PC-3 (cell line): Measurements from ENCODE around the gene MET. TPM values are rescaled to one million over a fixed set of nuclear protein-coding genes. Genes with fewer than 3 reads are reported as not detected.

Experiments used
- ATAC-seq: fragments of 200-7000 bp; cut with Tn5 transposase; 2 replicates; pipeline ENCODE4 v1.9.1; 2020; ENCODE audit warnings: mild to moderate bottlenecking, moderate library complexity
- BruUV-seq: library from RNA; stranded (reverse); fragments of 400-500 nt; replicated peaks from 2 replicates; lab custom pipeline; 2021; lab: Mats Ljungman, UMichigan
- CTCF ChIA-PET: fragments of 300-600 bp; sonication (Branson Sonifier 250); formaldehyde crosslinking; loops from one replicate; lab custom pipeline; 2022; ENCODE audit warnings: antibody characterized with exemption; lab: Charles Lee
- POLR2A ChIA-PET: fragments of 300-600 bp; sonication (Branson Sonifier 250); formaldehyde crosslinking; loops from one replicate; lab custom pipeline; 2022; ENCODE audit warnings: antibody characterized with exemption; ENCODE audit not compliant: unreplicated experiment; lab: Charles Lee
- DNase-seq: peaks from one replicate; pipeline ENCODE4 v3.0.0-alpha.2; 2015
- H2AFZ ChIP-seq: fragments of 300-600 bp; sonication (generic); 2 replicates; pipeline ENCODE4 v1.6.0; 2016; ENCODE audit warnings: antibody characterized with exemption, low read length
- H3F3A ChIP-seq: fragments of 300-600 bp; sonication (generic); one replicate; pipeline ENCODE4 v1.6.0; 2017; ENCODE audit warnings: antibody characterized with exemption, low read length, control low read depth, mild to moderate bottlenecking; ENCODE audit not compliant: unreplicated experiment
- H3K27ac ChIP-seq: fragments of 300-600 bp; sonication (generic); 2 replicates; pipeline ENCODE4 v1.5.1; 2016; ENCODE audit warnings: mild to moderate bottlenecking, low read length
- H3K27me3 ChIP-seq: fragments of 300-600 bp; sonication (generic); 2 replicates; pipeline ENCODE4 v1.6.1; 2016; ENCODE audit warnings: low read length, mixed read lengths
- H3K36me3 ChIP-seq: fragments of 300-600 bp; sonication (generic); 2 replicates; pipeline ENCODE4 v1.6.1; 2016; ENCODE audit warnings: low read depth, mixed run types, low read length, mixed read lengths
- H3K4me1 ChIP-seq: fragments of 300-600 bp; sonication (generic); 2 replicates; pipeline ENCODE4 v1.5.1; 2016; ENCODE audit warnings: low read length; ENCODE audit not compliant: insufficient read depth
- H3K4me2 ChIP-seq: fragments of 300-600 bp; sonication (generic); 2 replicates; pipeline ENCODE4 v1.6.0; 2016; ENCODE audit warnings: low read length
- H3K4me3 ChIP-seq: fragments of 300-600 bp; sonication (generic); 2 replicates; pipeline ENCODE4 v1.5.1; 2016; ENCODE audit warnings: mild to moderate bottlenecking, low read length, mixed read lengths
- H3K79me2 ChIP-seq: fragments of 300-600 bp; sonication (generic); 2 replicates; pipeline ENCODE4 v1.6.1; 2017; ENCODE audit warnings: low read length, mixed read lengths
- H3K9ac ChIP-seq: fragments of 300-600 bp; sonication (generic); 2 replicates; pipeline ENCODE4 v1.6.0; 2016; ENCODE audit warnings: mild to moderate bottlenecking, low read length
- H3K9me2 ChIP-seq: fragments of 300-600 bp; sonication (generic); replicated peaks from 2 replicates; pipeline ENCODE4 v1.6.1; 2016; ENCODE audit warnings: mixed run types, low read length, mixed read lengths
- H3K9me3 ChIP-seq: fragments of 300-600 bp; sonication (generic); 2 replicates; pipeline ENCODE4 v1.6.1; 2016; ENCODE audit warnings: low read length, mixed read lengths
- H4K20me1 ChIP-seq: fragments of 300-600 bp; sonication (generic); 2 replicates; pipeline ENCODE4 v1.6.1; 2016; ENCODE audit warnings: low read length, mixed read lengths
- EZH2 ChIP-seq: fragments of 300-600 bp; sonication (generic); IDR thresholded peaks from one replicate; pipeline ENCODE4 v1.6.1; 2017; ENCODE audit warnings: antibody characterized with exemption, mild to moderate bottlenecking, low read length; ENCODE audit not compliant: unreplicated experiment
- EZH2phosphoT487 ChIP-seq: fragments of 300-600 bp; sonication (generic); IDR thresholded peaks from 2 replicates; pipeline ENCODE4 v1.6.1; 2018; ENCODE audit warnings: mild to moderate bottlenecking, antibody characterized with exemption, low read length, borderline replicate concordance
- intact Hi-C: fragments of 100-400 bp; cut with micrococcal nuclease; formaldehyde crosslinking; loops from 2 replicates; pipeline ENCODE4 v1.9.0; 2023
- total RNA-seq: library from RNA; depleted of rRNA; stranded (reverse); fragments of >200 nt; gene quantifications from 2 replicates; pipeline ENCODE4 v1.2.3, GENCODE V29; 2014
- TF ChIP-seq, protein P1 (sequence below): fragments of 300-600 bp; sonication (generic); conservative IDR thresholded peaks from 2 replicates; pipeline ENCODE4 v1.5.1; 2017; ENCODE audit warnings: antibody characterized with exemption, low read depth, mild to moderate bottlenecking, low read length

The MET gene
- total RNA-seq, 1 experiment from 2014 or later: 118 TPM

DNA sequence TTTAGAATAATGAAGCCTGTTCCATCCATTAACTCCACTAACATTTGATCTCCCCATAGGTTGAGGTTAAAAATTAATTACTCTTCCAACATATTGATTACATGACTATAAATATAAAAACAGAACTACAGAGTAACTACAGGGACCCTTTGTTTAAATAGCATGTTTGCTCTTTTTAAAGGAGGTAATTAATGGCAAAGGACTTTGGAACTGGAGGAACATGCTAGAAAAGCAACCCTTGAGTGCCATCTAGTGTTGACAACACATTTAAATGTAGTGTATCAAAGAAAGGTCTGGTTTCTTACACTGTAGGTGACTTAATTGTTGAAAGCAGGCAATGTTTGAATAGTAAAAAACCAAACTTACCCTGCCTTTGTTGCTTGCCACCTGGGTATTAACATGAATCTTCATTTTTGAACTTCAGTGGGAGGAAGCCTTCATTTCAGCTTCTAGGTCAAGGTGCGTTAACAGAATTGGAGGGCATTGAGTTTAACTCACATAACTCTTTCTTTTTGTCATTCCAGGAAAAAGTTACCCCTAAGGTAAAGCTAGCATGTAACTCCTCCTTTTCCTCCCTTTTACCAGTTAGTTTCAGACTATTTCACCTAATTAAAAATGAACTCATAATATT lies 137.8 kb downstream of the MET start:
- ATAC-seq: peak; percentile 82
- Histone ChIP-seq H3K27me3 (no peaks in the 10 kb centered on the region), H3K9ac (peak overlapping the region; percentile 29), H3K4me1 (peaks cover 38% of the 10 kb centered on the region), H3K27ac (peak overlapping the region; percentile 76), H3F3A (no peaks in the 10 kb centered on the region), H3K4me3 (peak overlapping the region; percentile 42), H2AFZ (no peak overlapping the region), H3K79me2 (no peaks in the 10 kb centered on the region), H3K9me2 (no peaks in the 10 kb centered on the region), H3K36me3 (no peaks in the 10 kb centered on the region), H4K20me1 (no peaks in the 10 kb centered on the region), H3K9me3 (no peaks in the 10 kb centered on the region), H3K4me2 (peak overlapping the region; percentile 75)
- DNase-seq: peak; percentile 87
- POLR2A ChIA-PET: no interaction called here
- TF ChIP-seq EZH2phosphoT487 (no peak), EZH2 (no peak)
- TF ChIP-seq, protein P1, sequence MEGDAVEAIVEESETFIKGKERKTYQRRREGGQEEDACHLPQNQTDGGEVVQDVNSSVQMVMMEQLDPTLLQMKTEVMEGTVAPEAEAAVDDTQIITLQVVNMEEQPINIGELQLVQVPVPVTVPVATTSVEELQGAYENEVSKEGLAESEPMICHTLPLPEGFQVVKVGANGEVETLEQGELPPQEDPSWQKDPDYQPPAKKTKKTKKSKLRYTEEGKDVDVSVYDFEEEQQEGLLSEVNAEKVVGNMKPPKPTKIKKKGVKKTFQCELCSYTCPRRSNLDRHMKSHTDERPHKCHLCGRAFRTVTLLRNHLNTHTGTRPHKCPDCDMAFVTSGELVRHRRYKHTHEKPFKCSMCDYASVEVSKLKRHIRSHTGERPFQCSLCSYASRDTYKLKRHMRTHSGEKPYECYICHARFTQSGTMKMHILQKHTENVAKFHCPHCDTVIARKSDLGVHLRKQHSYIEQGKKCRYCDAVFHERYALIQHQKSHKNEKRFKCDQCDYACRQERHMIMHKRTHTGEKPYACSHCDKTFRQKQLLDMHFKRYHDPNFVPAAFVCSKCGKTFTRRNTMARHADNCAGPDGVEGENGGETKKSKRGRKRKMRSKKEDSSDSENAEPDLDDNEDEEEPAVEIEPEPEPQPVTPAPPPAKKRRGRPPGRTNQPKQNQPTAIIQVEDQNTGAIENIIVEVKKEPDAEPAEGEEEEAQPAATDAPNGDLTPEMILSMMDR: peak; percentile 85
- CTCF ChIA-PET: interaction anchor here (0.6 to 1.0 kb wide), 3 partner anchors 37 to 630 kb away, joined by 4 to 7 read pairs (median 5); no protein-coding TSS in a partner anchor
- BruUV-seq: TSS peak; percentile 92
- intact Hi-C loops: loop anchor here (1.0 to 10.0 kb wide), 7 partner anchors 137 to 637 kb away; partner anchors contain the start of genes CAV1 and MET

DNA sequence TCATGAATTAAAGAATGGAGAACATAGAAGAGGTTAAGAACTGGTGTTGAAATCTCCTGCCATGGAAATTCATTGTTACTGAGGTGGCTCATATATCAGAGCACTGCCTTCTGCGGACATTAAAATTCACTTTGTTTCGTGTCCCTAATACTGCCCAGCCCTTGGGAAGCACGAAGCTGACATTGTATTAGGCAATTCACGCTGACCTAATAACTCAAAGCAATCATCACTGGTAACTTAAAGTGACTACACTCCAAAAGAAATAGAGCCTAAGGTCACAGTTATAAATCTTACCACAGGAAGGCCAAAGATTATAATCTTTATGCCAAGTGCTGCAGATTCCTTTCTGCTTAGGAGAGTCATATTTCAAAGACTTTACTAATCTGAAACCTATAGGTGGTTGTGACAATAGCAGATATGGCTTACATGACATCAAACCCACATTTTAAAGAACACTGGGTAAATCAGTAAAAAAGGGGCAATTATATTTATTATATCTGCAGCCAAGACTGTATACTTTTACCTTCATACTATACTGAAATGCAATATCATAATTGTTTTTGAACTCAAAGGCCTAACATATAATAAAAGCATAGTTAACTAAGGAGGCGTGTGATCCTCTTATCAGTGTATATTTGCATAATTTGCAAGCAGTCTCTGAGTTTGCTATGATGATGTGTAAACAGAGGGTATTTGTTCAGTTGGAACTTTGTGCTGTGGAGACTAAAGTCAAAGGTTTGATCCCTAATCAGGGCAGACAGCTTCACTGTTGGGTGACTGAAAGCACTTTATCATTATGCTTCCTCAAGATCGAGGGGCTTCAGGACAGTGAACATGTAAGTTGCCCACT lies 138.5 kb downstream of the MET start:
- Histone ChIP-seq H3K4me3 (peak overlapping the region; percentile 42), H3F3A (no peaks in the 10 kb centered on the region), H3K27me3 (no peaks in the 10 kb centered on the region), H3K9ac (peak overlapping the region; percentile 29), H3K4me1 (peaks cover 33% of the 10 kb centered on the region), H4K20me1 (no peaks in the 10 kb centered on the region), H3K9me3 (no peaks in the 10 kb centered on the region), H3K36me3 (no peaks in the 10 kb centered on the region), H3K4me2 (peak overlapping the region; percentile 75), H3K79me2 (no peaks in the 10 kb centered on the region), H3K27ac (peak overlapping the region; percentile 76), H3K9me2 (no peaks in the 10 kb centered on the region), H2AFZ (no peak overlapping the region)
- ChIA-PET POLR2A (no interaction called here), CTCF (interaction anchor here (0.6 to 1.0 kb wide), 5 partner anchors 38 to 631 kb away, joined by 3 to 7 read pairs (median 5); no protein-coding TSS in a partner anchor)
- BruUV-seq: no TSS peak
- peak; percentile 81 for DNase-seq
- TF ChIP-seq EZH2 (no peak), EZH2phosphoT487 (no peak)
- TF ChIP-seq, protein P1: no peak
- intact Hi-C loops: loop anchor here (1.0 to 10.0 kb wide), 3 partner anchors 52 to 638 kb away; partner anchors contain the start of gene CAPZA2
- ATAC-seq: peak; percentile 75
